Uterus (tissue), 2 donors: ENCODE measurements around the gene SNAPC3.

Experiments used
- POLR2A ChIP-seq, 2 donors: fragments of 450-650 bp; IDR thresholded peaks; one replicate each; pipeline ENCODE4 v1.6.1; 2016; ENCODE audit warnings: antibody characterized with exemption in 2 of 2, mild to moderate bottlenecking in 1 of 2, moderate library complexity in 1 of 2
- TF ChIP-seq, protein P1 (sequence below), 4 experiments: fragments of 200-600 bp in 2 of 4; fragments of 450-650 bp in 2 of 4; sonication (generic) in 2 of 4; IDR thresholded peaks; one replicate each; pipeline ENCODE4 v1.5.1; 2016 to 2019; ENCODE audit warnings: antibody characterized with exemption in 4 of 4, mild to moderate bottlenecking in 2 of 4, moderate library complexity in 1 of 4

- TF ChIP-seq, protein P1, sequence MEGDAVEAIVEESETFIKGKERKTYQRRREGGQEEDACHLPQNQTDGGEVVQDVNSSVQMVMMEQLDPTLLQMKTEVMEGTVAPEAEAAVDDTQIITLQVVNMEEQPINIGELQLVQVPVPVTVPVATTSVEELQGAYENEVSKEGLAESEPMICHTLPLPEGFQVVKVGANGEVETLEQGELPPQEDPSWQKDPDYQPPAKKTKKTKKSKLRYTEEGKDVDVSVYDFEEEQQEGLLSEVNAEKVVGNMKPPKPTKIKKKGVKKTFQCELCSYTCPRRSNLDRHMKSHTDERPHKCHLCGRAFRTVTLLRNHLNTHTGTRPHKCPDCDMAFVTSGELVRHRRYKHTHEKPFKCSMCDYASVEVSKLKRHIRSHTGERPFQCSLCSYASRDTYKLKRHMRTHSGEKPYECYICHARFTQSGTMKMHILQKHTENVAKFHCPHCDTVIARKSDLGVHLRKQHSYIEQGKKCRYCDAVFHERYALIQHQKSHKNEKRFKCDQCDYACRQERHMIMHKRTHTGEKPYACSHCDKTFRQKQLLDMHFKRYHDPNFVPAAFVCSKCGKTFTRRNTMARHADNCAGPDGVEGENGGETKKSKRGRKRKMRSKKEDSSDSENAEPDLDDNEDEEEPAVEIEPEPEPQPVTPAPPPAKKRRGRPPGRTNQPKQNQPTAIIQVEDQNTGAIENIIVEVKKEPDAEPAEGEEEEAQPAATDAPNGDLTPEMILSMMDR (IDR thresholded peaks at IDR 0.05): no peak
- TF ChIP-seq POLR2A (IDR thresholded peaks at IDR 0.05): no peak
Observed at GRCh38 chr9:15430920-15431844, 8.5 kb downstream of the SNAPC3 start.
